NAMALWA (cell line): ENCODE data around the gene COL8A2.
"Not testable (repeated sequence)": the region's sequence is repeated elsewhere in the genome, so short reads cannot be mapped to it uniquely, and the experiment has no call there.

Experiments
- DNase-seq: peaks from one replicate; pipeline ENCODE4 v3.0.0-alpha.2; 2015; ENCODE audit warnings: low spot score

The COL8A2 gene

DNA sequence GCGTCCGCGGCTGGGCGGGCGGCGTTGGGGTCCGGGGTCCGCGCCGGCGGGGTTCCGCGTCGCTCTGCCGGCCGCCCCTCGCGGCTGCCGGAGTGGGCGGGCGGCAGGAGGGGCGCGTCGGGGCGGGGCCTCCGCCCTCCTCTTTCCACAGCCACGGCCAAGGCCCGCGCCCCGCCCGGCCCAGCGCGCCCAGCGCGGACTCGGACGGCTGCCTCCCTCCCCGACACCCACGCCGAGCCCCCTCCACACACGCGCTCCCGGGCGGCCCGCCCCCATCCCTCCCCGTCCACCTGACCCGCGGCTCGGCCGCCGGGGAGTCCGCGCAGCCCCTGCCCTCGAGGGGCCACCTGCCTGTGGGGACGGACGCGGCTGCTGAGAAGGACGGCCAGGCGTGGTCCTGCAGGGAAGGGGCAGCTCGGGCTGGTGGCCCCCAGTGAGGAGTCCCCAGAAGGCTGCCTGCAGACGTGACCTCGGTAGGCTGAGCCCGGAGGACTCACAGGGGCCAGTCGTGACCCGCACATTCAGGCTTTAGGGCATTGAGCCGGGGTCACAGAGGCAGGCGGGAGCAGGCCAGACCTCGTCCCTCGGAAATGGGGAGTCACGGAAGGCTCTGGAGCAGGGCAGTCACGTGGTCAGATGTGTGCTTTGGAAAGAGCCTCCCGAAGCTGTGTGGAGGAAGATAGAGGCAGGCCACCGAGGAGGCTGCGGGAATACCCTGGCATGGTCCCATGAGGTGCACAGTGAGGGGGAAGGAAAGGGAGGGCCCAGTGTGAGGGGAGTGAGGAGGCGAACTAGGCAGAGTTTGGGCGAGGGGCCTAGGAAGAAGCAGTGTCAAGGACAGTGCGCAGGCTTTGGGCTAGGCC, at the start of gene COL8A2:
TSS of gene COL8A2 (minus strand) at position 94 of the 863 bp plus-strand sequence. CDS start 24,980 bp downstream, outside the sequence.
- no peak for DNase-seq

DNA sequence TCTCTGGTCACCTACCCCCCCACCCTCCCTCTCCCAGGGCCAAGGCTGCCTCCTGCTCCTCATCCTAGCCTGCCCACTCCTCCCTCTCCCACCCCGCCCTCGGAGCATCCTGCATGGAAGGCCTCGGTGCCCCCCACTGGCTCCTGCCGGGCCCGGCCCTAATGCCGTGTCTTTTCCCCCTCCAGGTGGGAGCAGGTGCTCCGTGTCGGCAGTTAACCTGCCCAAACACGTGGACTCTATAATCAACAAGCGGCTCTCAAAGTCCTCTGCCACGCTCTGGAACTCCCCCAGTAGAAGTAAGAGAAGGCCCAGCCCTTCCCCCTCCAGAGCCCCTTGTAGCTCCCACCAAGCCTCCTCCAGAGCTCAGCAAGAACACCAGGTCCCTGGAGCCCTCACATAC, 49.7 kb upstream of the COL8A2 start:
- DNase-seq: no peak

DNA sequence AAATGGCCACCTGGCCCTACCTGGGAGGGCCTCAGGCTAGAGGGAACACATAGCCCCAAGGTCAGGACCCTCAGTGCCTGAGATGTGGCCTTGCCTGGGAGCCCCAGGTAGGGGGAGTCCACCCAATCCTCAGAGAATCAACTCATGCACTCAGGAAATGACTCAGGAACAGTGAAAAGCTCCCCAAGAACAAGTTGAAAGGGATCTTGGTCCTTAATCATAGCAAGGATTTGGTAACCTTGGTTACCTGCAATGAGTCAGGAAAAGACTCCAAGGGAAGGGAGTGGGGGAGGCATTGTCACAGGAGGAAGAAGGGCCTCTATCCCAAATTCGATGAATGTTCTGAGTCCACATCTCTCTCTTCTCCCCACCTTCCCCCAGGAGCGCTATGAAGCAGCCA, 48.0 kb upstream of the COL8A2 start:
- no peak for DNase-seq

DNA sequence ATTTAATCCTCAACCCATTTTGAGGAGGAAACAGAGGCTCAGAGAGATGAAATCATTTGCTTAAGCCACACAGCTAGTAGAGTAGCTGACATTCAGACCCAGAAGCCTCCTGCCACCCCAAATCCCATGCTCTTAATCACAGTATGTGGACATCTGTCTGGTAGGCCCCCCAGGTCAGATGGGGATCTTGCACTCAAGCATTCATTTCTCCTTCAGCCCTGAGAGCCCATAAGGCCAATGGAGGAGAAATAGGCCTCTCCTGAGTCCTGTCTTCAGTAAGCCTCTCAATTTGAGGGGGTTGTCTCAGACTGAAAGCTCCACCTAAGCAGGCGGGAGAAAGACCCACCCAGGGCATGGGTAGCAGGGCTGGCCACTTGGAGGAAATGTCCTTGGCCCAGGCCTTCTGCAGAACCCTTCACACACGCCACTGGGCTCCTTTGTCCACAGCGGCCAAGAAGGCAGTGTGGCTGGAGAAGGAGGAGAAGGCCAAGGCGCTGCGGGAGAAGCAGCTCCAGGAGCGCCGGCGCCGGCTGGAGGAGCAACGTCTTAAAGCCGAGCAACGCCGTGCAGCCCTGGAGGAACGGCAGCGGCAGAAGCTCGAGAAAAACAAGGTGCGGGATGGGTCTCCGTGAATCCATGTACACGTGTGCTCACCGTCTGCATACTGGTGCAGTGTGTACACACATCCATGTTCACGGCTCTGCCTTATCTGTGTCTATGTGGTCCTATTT, 47.2 kb upstream of the COL8A2 start:
- DNase-seq: no peak

DNA sequence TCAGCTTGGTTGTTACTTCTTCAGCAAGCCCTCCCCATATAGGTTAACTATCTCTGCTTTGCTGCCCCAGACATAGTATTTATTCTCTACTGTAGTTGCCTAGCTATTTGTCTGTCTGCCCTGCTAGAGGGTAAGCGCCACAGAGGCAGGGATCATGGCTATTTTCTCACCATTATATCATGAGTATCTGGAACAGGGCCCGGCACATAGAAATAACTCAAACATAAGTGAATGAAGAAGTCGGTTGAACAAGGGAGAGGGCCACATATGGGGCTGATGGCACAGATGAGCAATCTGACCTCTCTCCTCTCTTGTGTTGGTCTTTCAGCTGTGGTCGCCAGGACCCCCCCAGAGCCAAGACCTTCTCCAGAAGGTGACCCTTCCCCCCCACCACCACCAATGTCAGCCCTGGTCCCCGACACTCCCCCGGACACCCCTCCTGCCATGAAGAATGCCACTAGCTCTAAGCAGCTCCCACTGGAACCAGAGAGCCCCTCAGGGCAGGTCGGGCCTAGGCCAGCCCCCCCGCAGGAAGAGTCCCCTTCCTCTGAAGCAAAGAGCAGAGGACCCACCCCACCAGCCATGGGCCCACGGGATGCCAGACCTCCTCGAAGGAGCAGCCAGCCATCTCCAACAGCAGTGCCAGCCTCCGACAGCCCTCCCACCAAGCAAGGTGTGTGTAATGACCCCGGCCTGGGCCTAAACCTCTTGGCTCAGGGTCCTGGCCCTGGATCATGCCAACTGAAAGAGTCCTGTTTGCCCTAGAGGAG, 45.8 kb upstream of the COL8A2 start:
- DNase-seq: no peak

DNA sequence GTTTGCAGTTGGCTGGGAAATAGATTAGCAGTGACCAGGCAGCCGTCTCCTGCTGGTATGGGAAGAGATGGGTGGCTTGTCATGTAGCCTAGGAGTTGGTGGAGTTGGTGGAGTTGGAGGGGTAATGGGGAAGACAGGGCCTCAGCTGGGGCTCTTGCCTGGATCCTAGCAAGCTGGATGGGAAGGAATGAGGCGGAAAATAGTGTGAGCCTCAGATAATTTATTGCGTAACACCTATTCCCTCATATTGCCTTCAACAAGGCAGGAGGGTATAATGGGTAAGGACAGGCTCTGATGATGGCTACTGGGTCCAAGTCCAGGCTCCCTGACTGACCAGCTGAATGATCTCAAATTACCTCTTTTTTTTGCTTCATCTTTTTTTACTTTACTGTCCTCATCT, 43.5 kb upstream of the COL8A2 start:
- DNase-seq: no peak

DNA sequence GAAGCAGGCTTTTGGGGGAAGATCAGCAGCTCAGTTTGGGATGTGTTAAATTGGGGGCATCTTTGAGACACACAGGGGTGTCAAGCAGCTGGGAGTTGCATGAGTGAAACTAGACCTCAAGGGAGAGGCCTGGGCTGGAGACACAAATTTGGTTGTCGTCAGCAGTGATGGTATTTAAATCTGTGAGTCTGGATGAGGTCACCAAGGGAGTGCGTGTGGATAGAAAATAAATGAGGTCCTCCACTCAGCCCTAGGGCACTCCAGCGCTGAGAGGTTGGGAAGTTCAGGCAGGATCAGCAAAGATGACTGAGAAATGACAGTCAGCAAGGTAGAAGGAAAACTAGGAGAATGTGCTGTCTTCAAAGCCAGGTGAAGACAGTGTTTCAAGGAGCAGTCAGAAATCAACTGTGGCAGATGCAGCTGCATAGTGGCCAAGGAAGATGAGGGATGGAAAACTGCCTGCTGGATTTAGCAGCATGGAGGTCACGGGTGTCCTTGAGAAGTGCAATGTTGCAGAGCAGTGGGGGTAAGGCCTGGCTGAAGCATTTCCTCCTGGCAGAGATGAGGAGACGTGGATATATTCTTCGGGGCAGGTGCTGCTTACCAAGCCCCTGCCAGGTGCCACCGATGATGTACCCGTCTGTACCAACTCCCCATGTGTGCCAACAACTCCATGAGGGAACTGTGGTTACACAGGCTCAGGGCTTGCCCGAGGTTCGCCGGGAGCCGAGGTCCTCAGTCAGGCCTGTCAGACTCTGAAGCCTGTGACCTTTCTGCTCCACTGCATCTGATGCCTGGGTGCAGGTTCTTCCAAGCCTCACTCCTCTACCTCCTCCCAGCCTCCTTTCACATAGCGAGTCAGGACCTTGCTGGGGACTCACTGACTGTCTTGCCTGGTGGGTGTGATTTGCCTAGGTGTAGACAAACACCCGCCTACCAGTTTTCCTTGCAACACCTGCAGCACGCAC, 42.2 kb upstream of the COL8A2 start:
- no peak for DNase-seq

DNA sequence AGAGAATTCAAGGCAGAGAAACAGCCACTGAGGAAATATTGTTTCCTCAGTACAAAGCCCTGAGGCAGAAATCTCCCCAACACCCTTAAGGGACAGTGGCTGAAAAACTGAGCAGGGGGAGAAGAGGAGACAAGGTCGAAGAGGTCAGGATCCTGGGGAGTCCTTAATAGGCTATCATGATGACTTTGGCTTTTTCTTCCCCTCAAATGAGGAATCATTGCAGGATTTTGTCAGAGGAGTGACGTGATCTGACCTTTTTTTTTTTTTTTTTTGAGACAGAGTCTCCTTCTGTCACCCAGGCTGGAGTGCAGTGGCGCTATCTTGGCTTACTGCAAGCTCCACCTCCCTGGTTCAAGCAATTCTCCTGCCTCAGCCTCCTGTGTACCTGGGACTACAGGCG, 41.1 kb upstream of the COL8A2 start:
- no peak for DNase-seq

DNA sequence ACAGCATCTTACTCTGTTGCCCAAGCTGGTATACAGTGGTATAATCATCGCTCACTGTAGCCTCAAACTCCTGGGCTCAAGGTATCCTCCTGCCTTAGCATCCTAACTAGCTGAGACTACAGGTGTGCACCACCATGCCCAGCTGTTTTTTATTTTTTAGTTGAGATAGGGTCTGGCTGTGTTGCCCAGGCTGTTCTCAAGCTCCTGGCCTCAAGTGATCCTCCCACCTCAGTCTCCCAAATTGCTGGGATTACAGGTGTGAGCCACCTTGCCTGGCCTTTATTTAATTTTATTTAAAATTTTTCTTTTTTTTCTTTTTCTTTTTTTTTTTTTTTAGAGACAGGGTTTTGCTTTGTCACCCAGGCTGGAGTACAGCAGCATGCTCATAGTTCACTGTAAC, 40.1 kb upstream of the COL8A2 start:
- DNase-seq: no peak

DNA sequence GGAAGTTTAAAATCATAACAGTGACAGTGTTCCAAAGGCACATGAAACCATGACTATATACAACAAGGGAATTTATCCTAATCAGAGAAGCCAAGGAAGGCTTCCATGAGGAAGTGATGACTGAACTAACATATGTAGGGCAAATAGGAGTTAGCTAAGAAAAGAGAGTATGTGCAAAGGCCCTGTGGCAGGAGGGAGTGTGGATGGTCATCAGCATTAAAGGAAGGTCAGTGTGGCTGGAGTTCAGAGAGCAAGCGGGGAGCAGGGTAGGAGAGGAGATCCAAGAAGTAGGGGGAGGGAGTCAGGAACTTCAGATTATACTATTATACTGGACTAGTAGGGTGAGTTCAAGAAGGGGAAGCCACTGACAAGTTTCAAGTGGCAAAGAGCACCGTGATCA, 39.3 kb upstream of the COL8A2 start:
- no peak for DNase-seq

DNA sequence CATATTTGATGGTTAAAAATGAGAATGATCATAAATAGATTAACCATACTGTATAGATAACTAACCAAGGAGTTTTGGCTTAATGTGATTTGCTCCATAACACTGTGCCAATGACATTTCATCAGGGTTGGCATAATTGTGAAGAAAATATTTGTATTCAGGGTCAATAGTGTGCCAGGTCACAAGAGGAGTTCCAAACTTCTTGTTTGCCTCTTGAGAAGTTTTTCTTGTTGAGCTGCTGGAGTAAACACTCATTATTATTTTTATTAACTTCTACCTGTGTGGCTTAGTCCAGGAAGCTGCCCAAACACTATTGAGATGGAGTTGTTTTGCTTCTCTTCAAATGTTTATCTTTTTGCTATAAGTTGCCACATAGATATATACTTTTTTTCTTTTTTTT, 38.4 kb upstream of the COL8A2 start:
- no peak for DNase-seq

DNA sequence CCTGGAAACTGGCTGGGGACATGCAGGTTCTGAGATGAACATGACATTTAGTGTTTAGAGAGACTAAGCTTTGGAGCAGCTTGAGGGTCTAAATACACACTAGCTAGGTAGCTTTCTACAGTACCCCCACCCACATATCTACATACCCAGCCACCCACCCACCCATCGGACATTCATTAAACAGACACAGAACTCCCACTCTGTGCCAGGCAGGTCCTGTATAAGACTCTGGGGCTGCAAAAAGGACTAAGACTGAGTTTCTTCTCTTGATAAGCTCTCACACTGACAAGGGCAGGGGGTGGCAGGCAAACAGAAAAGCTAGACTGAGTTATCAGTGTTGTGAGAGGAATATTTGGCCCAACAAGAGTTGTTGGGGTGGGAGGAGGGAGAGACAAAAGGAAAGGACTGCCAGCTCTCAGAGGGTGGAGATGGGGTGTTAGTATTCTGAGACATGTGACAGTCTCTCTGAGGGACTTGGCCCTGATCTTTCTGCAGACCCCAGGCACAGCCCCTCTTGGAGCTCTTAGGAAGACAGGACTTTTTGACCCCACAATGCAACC, 37.7 kb upstream of the COL8A2 start:
- DNase-seq: no peak

DNA sequence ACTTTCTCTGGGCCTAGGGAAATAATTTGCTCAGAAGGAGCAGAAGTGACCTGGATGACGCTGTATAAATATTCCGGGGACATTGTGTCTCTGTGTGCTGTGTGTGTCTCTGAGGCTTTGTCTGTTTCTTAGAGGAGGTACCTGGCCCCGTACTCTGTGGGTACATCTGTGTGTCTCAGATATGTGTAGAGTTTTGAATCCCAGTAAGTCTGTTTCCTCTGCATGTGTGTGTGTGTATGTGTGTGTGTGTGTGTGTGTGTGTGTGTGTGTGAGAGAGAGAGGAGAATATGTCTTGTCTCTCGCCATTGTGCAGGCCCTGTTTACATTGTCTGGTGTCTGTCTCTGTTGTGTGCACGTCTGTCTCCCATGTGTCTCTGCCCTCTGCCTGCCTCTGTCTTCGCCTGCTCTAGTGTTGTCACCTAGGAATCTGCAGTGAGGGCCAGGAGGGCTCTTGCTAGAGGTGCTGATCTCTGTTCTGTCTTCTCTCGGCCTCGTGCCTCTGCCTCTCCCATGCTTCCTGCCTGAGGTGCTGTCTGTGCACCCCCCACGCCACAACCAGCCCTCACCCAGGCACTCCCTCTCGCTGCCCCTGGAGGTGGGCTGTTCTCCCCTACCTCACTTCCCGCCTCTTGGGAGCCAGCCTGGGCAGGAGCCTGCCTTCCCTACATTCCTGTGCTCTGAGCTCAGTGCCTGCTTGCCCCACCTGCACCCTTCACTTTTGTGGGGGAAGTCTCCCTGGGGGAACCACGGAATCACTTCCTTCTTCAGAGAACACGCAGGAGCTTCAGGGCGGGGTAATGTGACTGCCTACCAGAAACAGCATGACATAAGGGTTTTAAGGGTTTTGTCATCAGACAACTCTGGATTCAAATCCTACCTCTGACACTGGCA, 36.9 kb upstream of the COL8A2 start:
- DNase-seq: peak; percentile 84

DNA sequence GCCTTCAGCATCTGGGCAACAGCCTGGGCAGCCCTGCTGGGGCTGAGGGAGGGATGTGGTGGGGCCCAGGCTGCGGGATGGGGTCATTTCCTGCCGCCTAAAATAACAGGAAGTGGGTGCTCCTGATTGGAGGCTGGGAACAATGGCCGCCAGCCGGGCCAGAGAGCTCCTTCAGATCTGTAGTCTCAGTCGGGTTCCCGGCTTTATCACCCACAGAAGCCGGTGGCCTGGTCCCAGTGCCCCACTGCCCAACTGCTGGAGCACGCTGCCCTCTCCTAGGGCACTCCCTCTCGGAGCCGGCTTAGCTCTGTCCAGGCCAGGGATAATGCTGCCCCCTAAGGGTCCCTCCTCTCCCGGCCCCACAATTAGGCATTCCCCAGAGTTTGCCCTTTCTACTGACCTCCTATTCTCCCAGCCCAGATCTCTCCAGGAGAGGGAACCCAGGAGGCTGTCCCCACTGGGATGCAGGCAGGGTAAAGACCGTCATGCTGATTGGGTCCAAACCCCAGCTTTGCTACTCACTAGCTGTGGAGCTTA, 36.0 kb upstream of the COL8A2 start:
- DNase-seq: peak; percentile 46

DNA sequence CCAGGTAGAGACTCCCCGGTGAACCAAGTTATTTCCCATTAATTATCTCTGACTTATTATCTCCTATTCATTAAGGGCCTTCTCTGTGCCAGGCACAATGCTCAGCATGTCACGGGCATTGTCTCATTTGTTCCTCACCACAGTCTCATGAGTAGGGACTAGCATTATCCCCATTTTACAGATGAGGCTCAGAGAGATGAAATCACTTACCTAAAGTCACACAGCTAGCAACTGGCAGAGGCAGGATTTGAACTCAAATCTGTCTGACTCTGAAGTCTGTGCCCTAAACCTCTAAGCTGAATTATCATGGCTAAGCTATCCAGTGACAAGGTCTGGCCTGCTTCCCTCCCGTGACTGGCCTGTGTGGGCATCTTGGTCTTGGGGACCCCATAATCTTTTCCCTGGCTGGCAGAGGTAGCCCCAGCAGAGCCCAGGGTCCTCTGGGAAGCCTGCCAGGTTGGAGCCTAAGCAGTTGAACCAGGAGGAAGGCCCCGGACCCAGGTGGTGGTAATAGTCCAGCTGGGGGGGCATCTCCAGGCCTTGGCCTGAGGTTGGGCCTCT, 35.4 kb upstream of the COL8A2 start:
- no peak for DNase-seq

DNA sequence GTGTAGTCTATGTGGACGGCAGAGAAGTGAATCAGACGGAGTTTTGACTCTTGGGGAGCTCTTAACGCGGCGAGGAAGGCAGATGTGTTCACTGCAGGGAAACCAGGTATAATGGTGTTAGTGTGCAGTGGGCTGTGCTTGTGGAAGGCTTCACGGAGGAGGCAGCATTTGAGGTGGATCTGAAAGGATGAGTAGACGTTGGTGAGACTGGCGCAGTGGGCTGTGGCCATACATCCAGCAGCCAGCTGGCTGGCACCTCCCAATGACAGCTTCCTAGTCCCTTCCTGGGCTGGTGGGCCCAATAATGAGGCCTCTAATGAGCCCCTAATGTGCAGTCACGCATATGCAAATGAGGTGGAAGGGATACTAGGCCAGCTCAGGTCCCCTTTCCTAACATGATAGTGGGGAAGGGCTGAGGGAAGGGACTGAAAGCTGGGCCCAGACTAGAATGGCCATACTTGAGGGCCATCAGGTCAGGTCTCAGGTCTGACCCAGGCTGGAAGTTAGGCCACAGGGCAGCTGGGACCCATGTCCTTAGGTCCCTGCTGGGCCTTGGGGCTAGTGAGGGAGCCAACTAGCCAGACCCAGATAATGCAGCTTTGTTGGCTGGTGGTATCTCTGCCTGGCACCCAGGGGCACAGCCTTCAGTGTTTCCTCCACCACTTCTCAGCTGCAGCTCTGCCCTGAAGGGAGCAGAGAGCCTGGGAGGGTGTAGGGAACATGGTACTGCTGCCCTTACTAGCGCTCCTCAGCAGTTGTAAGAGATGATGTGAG, 34.8 kb upstream of the COL8A2 start:
- DNase-seq: no peak

DNA sequence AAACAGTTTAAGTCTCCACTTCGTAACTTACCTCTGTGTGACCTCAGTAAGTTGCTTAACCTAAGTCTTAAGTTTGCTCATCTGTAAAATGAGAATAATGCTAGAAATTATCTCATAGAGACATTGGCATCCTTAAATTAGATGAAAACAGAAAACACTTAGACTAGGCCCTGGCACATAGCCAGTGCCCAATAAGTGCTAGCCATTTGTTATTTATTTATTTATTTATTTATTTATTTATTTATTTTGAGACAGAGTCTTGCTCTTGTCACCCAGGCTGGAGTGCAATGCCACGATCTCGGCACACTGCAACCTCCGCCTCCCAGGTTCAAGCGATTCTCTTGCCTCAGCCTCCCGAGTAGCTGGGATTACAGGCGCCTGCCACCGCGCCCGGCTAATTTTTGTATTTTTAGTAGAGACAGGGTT, 33.8 kb upstream of the COL8A2 start:
- DNase-seq: not testable (repeated sequence)

DNA sequence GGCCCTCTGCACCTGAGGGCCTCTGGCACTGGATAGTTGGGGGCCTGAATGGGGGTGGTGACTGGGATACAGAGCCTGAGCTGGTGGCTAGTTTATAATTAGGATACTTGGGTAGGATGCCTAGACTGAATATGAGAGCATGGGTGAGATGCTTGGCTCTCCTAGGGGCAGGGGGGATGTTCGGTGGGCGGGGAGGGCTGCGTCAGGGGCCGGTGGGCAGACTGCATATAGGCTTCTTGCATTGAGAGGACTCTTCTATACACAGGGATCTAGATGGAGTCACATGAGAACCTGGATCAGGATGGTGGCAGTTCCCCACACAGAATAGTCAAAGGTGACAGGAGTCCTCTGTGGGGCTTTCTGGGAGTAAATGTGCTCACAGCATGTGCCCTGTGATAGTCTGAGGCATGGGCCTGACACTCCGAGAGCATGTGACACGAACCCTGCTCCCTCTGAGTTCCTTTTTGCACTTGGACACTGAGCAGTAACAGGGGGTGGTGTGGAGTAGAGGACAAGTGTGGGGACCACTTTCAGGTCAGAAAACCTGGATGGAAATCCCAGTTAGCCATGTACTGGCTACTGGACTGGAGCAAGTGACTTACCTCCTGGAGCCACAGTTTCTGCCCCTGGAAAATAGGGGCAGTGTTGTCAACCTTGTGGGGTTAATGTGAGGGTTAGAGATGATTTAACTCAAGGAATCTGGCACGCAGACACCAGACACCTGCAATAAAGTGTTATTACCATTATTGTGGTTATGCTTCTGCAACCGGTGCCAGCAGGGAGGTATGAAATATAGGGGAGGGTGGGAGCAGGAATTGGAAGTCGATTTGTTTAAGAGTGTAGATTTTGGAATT, 33.2 kb upstream of the COL8A2 start:
- DNase-seq: no peak
